ENCODE data around the gene SHQ1. TPM values are rescaled to one million over a fixed set of nuclear protein-coding genes. Genes with fewer than 3 reads are reported as not detected.
"Not testable (repeated sequence)": the region's sequence is repeated elsewhere in the genome, so short reads cannot be mapped to it uniquely, and the experiment has no call there.

Gene SHQ1
- total RNA-seq, 1 donor, result 16.4 TPM

GRCh38 chr3:72732666-72733345 lies 115.4 kb downstream of the SHQ1 start:
- not testable (repeated sequence) for H3K9me3 ChIP-seq (ENCODE audit: low read depth, low read length); H3K27me3 ChIP-seq (ENCODE audit: insufficient read depth, low read length); H3K4me3 ChIP-seq (ENCODE audit: low read length); H3K4me1 ChIP-seq (ENCODE audit: insufficient read depth, low read length)

GRCh38 chr3:72728958-72729467 lies 119.2 kb downstream of the SHQ1 start:
- Histone ChIP-seq H3K9me3 (ENCODE audit: low read depth, low read length) (no peaks in the 10 kb centered on the region), H3K4me1 (ENCODE audit: insufficient read depth, low read length) (no peaks in the 10 kb centered on the region), H3K27me3 (ENCODE audit: insufficient read depth, low read length) (no peaks in the 10 kb centered on the region), H3K4me3 (ENCODE audit: low read length) (no peak overlapping the region)

- H3K4me3 ChIP-seq (ENCODE audit: low read length), result no peak overlapping the region
- H3K4me1 ChIP-seq (ENCODE audit: insufficient read depth, low read length), result no peaks in the 10 kb centered on the region
- H3K27me3 ChIP-seq (ENCODE audit: insufficient read depth, low read length), result no peaks in the 10 kb centered on the region
- H3K9me3 ChIP-seq (ENCODE audit: low read depth, low read length), result no peaks in the 10 kb centered on the region
Measured at GRCh38 chr3:72728329-72728889, 119.8 kb downstream of the SHQ1 start.

GRCh38 chr3:72727726-72728125 lies 120.5 kb downstream of the SHQ1 start:
- Histone ChIP-seq H3K9me3 (ENCODE audit: low read depth, low read length) (no peaks in the 10 kb centered on the region), H3K27me3 (ENCODE audit: insufficient read depth, low read length) (no peaks in the 10 kb centered on the region), H3K4me1 (ENCODE audit: insufficient read depth, low read length) (no peaks in the 10 kb centered on the region), H3K4me3 (ENCODE audit: low read length) (no peak overlapping the region)

GRCh38 chr3:72727172-72727571 lies 121.1 kb downstream of the SHQ1 start:
- Histone ChIP-seq H3K4me3 (ENCODE audit: low read length) (no peak overlapping the region), H3K9me3 (ENCODE audit: low read depth, low read length) (no peaks in the 10 kb centered on the region), H3K27me3 (ENCODE audit: insufficient read depth, low read length) (no peaks in the 10 kb centered on the region), H3K4me1 (ENCODE audit: insufficient read depth, low read length) (no peaks in the 10 kb centered on the region)

- Histone ChIP-seq H3K4me3 (ENCODE audit: low read length) (no peak overlapping the region), H3K27me3 (ENCODE audit: insufficient read depth, low read length) (no peaks in the 10 kb centered on the region), H3K9me3 (ENCODE audit: low read depth, low read length) (no peaks in the 10 kb centered on the region), H3K4me1 (ENCODE audit: insufficient read depth, low read length) (no peaks in the 10 kb centered on the region)
Measured at GRCh38 chr3:72725229-72725628, 123.0 kb downstream of the SHQ1 start.

- no peak overlapping the region for H3K4me3 ChIP-seq (ENCODE audit: low read length)
- H3K27me3 ChIP-seq (ENCODE audit: insufficient read depth, low read length), result no peaks in the 10 kb centered on the region
- H3K9me3 ChIP-seq (ENCODE audit: low read depth, low read length), result no peaks in the 10 kb centered on the region
- H3K4me1 ChIP-seq (ENCODE audit: insufficient read depth, low read length), result no peaks in the 10 kb centered on the region
Measured at GRCh38 chr3:72724070-72724469, 124.2 kb downstream of the SHQ1 start.

- H3K4me3 ChIP-seq (ENCODE audit: low read length), result no peak overlapping the region
- no peaks in the 10 kb centered on the region for H3K9me3 ChIP-seq (ENCODE audit: low read depth, low read length)
- H3K27me3 ChIP-seq (ENCODE audit: insufficient read depth, low read length), result no peaks in the 10 kb centered on the region
- no peaks in the 10 kb centered on the region for H3K4me1 ChIP-seq (ENCODE audit: insufficient read depth, low read length)
Measured at GRCh38 chr3:72722930-72723726, 125.1 kb downstream of the SHQ1 start.

- H3K4me1 ChIP-seq (ENCODE audit: insufficient read depth, low read length), result no peaks in the 10 kb centered on the region
- H3K4me3 ChIP-seq (ENCODE audit: low read length), result no peak overlapping the region
- H3K27me3 ChIP-seq (ENCODE audit: insufficient read depth, low read length), result no peaks in the 10 kb centered on the region
- no peaks in the 10 kb centered on the region for H3K9me3 ChIP-seq (ENCODE audit: low read depth, low read length)
Measured at GRCh38 chr3:72721683-72722381, 126.4 kb downstream of the SHQ1 start.

- H3K4me1 ChIP-seq (ENCODE audit: insufficient read depth, low read length), result no peaks in the 10 kb centered on the region
- H3K9me3 ChIP-seq (ENCODE audit: low read depth, low read length), result no peaks in the 10 kb centered on the region
- H3K4me3 ChIP-seq (ENCODE audit: low read length), result no peak overlapping the region
- H3K27me3 ChIP-seq (ENCODE audit: insufficient read depth, low read length), result no peaks in the 10 kb centered on the region
Measured at GRCh38 chr3:72720566-72720965, 127.7 kb downstream of the SHQ1 start.

- Histone ChIP-seq H3K4me1 (ENCODE audit: insufficient read depth, low read length) (no peaks in the 10 kb centered on the region), H3K27me3 (ENCODE audit: insufficient read depth, low read length) (no peaks in the 10 kb centered on the region)
Measured at GRCh38 chr3:72719137-72719536, 129.1 kb downstream of the SHQ1 start.

GRCh38 chr3:72714135-72714534 lies 134.1 kb downstream of the SHQ1 start:
- H3K27me3 ChIP-seq (ENCODE audit: insufficient read depth, low read length); H3K4me3 ChIP-seq (ENCODE audit: low read length); H3K4me1 ChIP-seq (ENCODE audit: insufficient read depth, low read length); H3K9me3 ChIP-seq (ENCODE audit: low read depth, low read length): not testable (repeated sequence)

More at GRCh38 chr3:72719137-72719536, 129.1 kb downstream of the SHQ1 start:
- no peaks in the 10 kb centered on the region for H3K9me3 ChIP-seq (ENCODE audit: low read depth, low read length)
- no peak overlapping the region for H3K4me3 ChIP-seq (ENCODE audit: low read length)

- not testable (repeated sequence) for H3K9me3 ChIP-seq (ENCODE audit: low read depth, low read length); H3K27me3 ChIP-seq (ENCODE audit: insufficient read depth, low read length); H3K4me3 ChIP-seq (ENCODE audit: low read length); H3K4me1 ChIP-seq (ENCODE audit: insufficient read depth, low read length)
Measured at GRCh38 chr3:72710471-72710870, 137.8 kb downstream of the SHQ1 start.

- Histone ChIP-seq H3K9me3 (ENCODE audit: low read depth, low read length) (no peaks in the 10 kb centered on the region), H3K4me1 (ENCODE audit: insufficient read depth, low read length) (no peaks in the 10 kb centered on the region), H3K4me3 (ENCODE audit: low read length) (no peak overlapping the region), H3K27me3 (ENCODE audit: insufficient read depth, low read length) (no peaks in the 10 kb centered on the region)
Measured at GRCh38 chr3:72708441-72708840, 139.8 kb downstream of the SHQ1 start.

- H3K27me3 ChIP-seq (ENCODE audit: insufficient read depth, low read length), result no peaks in the 10 kb centered on the region
- H3K9me3 ChIP-seq (ENCODE audit: low read depth, low read length), result no peaks in the 10 kb centered on the region
- H3K4me3 ChIP-seq (ENCODE audit: low read length), result no peak overlapping the region
- no peaks in the 10 kb centered on the region for H3K4me1 ChIP-seq (ENCODE audit: insufficient read depth, low read length)
Measured at GRCh38 chr3:72702997-72703396, 145.2 kb downstream of the SHQ1 start.

Measured in mononuclear cell (primary cell).